H54 (cell line): ENCODE data around the gene SH2B2.
"Not testable (repeated sequence)": the region's sequence is repeated elsewhere in the genome, so short reads cannot be mapped to it uniquely, and the experiment has no call there.

Experiments used
- DNase-seq: peaks from one replicate; pipeline ENCODE4 v3.0.0; 2011; ENCODE audit warnings: low spot score, mixed read lengths; ENCODE audit not compliant: insufficient read length
- FAIRE-seq: peaks from 3 replicates; lab custom pipeline; 2011; peaks lifted over from hg19 to GRCh38; lab: Jason Lieb, UNC
- POLR2A ChIP-seq: IDR thresholded peaks from 2 replicates; pipeline ENCODE4 v1.6.1; 2011; ENCODE audit warnings: low read depth, mild to moderate bottlenecking, low read length

Gene SH2B2

DNA sequence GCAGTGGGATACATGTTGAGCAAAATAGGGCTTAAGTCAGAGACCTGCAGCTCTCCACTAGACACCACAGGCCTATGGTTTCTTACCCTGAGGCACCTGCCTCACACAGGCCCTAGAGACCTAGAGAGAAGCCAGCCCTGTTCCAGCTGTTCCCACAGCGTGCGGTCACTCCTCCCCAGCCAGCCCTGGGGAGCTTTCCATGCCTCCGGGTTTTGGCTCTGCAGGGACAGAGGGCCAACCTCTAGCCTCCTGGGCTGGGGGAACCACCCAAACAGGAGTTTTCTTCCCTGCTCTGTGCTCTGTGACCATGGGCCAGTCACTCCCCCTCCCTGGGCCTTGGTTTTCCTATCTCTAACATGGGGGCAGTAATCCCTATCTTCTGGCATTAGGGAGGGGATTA, 33.0 kb downstream of the SH2B2 start:
- no peak for FAIRE-seq
- DNase-seq: no peak

DNA sequence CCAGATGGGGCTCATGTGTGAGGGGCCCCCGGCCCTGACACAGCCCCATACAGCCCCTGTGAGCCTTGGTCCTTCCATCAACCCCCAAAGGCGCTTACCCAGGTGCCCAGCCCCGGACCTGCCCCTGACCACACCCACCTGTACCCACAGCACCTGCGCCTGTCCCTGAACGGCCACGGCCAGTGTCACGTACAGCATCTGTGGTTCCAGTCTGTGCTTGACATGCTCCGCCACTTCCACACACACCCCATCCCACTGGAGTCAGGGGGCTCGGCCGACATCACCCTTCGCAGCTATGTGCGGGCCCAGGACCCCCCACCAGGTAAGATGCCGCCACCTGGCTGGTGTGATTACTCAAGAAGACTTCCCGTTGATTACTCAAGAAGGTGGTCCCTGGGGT, 33.5 kb downstream of the SH2B2 start:
- DNase-seq (no peak), FAIRE-seq (no peak)
- no peak for TF ChIP-seq POLR2A

More for the DNA sequence above, 33.0 kb downstream of the SH2B2 start:
- no peak for TF ChIP-seq POLR2A

DNA sequence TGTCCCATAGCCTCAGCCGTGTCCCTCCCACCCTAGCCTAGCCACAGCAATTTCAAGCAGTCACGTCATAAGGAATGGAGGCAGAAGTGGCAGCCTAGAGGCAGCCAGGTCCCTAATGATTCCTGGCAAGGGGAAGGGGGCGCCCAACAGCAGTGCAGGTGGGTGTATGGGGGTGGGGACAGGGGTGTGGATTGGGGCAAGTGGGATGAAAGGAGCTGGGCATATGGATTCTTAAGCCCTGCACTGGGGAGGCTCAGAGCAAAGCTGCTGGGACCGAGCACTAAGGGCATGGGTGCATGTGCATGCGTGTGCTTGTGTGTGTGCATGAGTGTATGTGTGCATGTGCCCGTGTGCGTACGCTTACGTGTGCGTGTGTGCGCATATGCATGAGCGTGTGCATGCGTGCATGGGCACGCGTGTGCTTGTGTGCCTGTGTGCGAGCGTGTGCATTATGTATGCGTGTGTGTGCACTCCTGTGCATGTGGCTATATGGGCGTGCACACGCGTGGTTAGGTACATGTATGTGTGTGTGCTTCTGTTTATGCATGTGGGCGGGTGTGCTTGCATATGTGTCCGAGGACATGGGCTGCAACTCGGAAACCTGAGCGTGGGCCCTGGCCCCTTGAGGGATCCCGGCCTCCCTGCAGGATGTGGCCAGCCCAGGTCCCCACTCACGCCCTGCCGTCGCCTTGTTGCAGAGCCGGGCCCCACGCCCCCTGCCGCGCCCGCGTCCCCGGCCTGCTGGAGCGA, 34.1 kb downstream of the SH2B2 start:
- FAIRE-seq: no peak
- DNase-seq: no peak
- no peak for TF ChIP-seq POLR2A

DNA sequence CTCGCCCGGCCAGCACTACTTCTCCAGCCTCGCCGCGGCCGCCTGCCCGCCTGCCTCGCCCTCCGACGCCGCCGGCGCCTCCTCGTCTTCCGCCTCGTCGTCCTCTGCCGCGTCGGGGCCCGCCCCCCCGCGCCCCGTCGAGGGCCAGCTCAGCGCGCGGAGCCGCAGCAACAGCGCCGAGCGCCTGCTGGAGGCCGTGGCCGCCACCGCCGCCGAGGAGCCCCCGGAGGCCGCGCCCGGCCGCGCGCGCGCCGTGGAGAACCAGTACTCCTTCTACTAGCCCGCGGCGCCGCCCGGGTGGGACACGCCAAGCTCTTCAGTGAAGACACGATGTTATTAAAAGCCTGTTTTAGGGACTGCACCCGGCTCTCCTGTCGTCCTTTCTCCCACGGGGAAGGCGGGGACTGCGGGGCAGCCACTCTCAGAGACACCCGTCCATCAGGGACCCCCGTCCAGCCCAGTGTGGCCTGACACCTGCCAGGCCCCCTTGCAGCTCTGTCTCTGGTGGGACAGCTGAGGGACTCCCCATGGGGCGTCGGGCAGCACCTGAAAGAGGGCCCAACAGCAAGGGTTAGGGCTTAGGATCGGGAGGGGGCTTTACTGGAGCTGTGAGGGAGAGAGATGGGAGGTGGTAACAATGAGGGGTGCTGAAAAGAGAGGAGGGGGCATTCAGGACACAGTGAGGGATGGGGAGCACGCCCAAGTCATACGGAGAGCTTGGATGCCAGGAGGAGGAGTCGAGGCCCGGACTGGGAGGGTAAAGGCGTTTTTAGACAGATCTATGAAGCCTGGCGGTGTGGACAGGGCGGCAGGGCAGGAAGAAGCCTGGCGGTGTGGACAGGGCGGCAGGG, 34.9 kb downstream of the SH2B2 start:
- no peak for FAIRE-seq
- no peak for DNase-seq
- TF ChIP-seq POLR2A: no peak

DNA sequence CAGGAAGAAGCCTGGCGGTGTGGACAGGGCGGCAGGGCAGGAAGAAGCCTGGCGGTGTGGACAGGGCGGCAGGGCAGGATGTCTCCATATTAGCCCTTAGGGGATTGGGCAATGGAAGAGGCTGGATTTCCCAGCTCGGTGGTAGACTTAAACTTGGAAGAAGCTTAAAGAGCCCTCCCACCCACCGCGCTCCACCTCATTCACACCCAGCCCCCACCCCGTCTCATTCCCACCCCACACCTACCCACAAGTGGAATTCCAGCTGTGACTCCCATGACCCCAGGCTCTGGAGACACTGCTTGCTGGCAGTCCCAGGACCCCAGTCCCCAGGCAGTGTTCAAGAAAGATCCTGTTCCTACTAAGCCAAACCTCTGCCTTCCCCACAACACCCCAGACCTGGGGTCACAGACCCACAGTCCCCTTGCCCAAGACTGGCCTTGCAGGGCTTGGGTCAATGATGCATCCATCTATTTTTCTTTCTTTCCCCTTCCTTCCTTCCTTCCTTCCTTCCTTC, 35.6 kb downstream of the SH2B2 start:
- no peak for TF ChIP-seq POLR2A
- no peak for DNase-seq
- FAIRE-seq: no peak

DNA sequence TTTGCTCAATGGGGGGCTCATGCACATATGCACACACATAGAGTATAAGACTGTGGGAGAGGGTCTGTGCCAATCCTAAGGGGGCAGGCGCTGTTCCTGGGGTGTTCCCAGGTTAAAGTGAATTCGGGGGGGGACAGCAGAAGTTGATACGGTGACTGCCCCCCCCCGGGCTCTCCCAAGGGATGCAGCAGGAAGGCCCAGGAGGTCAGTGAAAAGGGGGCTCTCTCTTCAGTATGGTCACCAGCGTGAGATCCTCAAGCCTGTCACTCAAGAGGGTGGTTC, 37.2 kb downstream of the SH2B2 start:
- DNase-seq: no peak
- FAIRE-seq: no peak
- no peak for TF ChIP-seq POLR2A

DNA sequence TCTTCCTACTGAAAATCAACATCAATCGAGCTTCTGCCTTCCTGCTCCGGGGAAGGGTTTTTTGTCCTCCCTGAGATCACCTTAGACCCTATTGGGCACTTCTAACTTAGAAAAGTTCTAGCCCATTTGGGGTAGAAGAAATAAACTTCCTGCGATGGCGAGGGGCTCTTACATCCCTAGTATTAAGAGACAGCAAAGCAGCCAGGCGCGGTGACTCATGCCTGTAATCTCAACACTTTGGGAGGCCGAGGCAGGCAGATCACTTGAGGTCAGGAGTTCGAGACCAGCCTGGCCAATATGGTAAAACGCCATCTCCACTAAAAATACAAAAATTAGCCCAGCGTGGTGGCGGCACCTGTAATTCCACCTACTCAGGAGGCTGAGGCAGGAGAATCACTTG, 38.4 kb downstream of the SH2B2 start:
- not testable (repeated sequence) for FAIRE-seq, DNase-seq

DNA sequence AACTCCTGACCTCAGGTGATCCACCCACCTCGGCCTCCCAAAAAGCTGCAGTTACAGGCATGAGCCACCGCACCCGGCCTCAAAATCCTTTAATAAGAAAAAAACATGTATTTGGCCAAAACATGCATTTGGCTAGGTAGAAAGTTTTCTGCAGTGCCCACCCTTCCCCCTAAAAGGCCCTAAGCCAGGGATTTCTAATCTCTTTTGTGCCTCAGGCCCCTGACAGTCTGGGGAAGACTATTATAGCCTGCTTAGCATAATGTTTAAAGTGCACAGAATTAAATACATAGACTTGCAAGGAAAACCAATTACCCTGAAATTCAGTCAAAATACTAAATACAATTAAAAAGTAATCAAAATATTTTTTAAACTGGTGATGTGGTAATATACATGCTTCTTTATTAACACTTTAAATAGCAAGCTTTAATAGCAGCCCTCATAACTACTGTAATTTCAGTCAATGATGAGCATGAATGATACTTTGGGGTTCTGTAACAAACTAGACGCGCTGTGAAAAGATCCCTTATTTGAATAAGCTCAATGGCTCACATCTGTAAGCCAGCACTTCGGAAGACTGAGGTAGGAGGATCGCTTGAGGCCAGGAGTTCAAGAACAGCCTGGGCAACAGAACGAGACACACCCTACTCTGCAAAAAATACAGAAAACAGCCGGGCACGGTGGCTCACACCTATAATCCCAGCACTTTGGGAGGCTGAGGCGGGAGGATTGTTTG, 39.7 kb downstream of the SH2B2 start:
- no peak for DNase-seq
- no peak for FAIRE-seq
- no peak for TF ChIP-seq POLR2A

DNA sequence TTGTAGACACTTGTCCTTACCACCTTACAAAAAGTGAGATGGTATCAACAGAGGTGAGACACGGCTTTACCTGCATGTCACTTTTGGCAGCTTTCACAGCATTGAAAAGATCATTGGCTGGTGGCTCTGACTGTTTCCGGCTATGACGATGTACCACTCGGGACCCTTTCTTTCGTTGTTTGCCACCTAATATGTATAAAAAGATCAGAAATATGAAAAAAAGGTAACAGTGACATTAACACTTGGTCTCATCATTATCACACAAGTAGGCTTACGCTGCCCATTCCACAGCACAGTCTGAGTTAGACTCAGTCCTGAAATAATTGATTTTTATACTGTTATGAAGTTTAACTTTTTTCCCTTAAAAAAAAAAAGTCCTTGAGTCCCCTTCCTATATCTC, 40.5 kb downstream of the SH2B2 start:
- not testable (repeated sequence) for DNase-seq

DNA sequence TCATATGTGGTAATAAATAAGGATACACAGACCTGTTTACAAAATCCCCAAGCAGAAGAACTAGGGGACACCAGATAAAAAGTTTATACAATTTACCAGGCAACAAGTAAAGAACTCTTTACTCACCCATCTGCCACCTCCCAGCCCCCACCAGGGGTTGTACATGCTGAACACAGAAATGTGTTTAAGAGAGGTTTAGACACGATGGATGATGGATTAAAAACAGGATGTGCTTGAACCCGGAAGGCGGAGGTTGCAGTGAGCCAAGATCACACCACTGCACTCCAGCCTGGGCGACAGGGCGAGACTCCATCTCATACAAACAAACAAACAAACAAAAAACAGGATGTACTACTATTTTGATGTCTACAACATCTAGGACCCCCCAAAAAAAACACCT, 42.2 kb downstream of the SH2B2 start:
- not testable (repeated sequence) for FAIRE-seq, DNase-seq

More for the DNA sequence above, 40.5 kb downstream of the SH2B2 start:
- FAIRE-seq: not testable (repeated sequence)

DNA sequence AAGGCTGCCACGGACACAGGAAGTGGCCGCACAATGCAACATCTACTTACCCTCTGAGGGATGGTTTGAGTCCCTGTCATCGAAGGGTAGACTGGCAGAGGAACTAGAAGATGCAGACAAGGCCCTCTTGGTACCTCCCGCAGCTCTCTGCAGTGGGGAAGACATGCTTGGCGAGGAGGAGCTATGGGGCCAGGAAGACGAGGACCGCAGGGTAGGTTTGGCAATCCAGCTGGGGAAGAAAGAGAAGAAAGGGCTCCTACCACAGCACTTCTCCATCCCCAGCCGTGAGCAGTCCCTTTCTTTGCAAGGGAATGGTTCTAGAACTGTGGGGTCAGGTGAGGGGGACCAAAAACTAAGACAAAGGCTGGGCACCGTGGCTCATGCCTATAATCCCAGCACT, 42.7 kb downstream of the SH2B2 start:
- not testable (repeated sequence) for FAIRE-seq, DNase-seq

DNA sequence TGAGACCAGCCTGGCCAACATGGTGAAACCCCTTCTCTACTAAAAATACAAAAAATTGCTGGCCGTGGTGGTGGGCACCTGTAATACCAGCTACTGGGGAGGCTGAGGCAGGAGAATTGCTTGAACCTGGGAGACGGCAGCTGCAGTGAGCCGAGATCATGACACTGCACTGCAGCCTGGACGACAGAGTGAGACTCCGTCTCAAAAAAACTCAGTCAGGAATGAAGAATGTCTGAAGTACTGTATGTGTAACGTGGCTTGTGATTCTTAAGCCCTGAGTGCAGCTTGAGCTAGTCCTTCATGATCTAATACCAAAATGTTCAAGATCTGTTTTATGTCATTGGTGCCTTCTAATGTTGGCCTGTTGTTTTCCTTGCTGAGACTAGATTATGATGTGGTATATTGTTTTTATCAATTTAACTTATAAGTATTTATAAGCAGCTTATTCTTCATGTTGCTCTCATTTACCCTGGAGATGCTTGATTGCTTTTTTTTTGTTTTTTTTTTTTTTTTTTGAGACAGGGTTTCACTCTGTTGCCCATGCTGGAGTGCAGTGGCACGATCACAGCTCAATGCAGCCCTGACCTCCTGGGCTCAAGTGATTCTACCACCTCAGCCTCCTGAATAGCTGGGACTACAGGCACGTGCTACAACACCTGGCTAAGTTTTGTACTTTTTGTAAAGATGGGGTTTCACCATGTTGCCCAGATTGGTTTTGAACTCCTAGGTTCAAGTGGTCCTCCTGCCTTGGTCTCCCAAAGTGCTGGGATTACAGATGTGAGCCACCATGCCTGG, 44.2 kb downstream of the SH2B2 start:
- FAIRE-seq, DNase-seq: not testable (repeated sequence)

DNA sequence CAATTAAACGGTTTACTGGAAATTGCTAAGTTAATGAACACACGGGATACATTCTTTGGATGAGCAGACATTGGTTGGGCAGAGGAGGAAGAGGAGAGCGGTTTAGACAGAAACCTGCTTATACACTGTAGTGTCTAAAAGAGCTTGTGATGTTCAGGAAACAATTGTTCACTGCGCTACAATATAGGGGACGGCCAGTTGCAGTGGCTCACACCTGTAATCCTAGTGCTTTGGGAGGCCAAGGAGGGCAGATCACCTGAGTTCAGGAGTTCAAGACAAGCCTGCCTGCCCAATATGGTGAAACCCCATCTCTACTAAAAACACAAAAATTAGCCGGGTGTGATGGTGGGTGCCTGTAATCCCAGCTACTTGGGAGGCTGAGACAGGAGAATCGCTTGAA, 48.9 kb downstream of the SH2B2 start:
- not testable (repeated sequence) for DNase-seq, FAIRE-seq

DNA sequence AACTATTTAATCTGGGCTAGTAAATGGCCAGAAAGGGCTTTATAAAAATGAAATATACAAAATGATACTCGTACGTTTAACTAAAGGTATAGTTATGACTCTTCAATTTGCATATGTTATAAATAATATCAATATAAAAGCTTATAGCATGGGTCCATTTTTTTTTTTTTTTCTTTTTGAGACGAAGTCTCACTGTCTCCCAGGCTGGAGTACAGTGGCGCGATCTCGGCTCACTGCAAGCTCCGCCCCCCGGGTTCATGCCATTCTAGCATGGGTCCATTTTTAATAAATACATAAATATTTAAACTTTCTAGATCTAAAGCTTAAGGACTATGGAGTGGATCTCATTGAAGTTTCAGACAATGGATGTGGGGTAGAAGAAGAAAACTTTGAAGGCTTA, 50.3 kb downstream of the SH2B2 start:
- not testable (repeated sequence) for DNase-seq, FAIRE-seq

DNA sequence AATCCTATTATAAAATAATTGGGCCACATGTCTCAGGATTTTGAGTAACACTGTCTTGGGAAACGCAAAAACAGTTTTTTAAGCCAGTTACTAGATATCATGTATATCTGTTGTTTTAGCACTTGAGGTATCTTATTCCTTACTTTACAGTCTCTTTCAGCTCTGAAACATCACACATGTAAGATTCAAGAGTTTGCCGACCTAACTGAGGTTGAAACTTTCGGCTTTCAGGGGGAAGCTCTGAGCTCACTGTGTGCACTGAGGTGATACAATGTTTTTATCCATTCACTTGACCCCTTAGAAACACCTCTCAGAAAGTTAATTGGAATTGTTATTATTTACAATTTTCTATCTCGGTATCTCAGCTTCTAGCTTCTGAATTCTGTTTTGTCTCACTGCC, 50.8 kb downstream of the SH2B2 start:
- not testable (repeated sequence) for FAIRE-seq, DNase-seq

DNA sequence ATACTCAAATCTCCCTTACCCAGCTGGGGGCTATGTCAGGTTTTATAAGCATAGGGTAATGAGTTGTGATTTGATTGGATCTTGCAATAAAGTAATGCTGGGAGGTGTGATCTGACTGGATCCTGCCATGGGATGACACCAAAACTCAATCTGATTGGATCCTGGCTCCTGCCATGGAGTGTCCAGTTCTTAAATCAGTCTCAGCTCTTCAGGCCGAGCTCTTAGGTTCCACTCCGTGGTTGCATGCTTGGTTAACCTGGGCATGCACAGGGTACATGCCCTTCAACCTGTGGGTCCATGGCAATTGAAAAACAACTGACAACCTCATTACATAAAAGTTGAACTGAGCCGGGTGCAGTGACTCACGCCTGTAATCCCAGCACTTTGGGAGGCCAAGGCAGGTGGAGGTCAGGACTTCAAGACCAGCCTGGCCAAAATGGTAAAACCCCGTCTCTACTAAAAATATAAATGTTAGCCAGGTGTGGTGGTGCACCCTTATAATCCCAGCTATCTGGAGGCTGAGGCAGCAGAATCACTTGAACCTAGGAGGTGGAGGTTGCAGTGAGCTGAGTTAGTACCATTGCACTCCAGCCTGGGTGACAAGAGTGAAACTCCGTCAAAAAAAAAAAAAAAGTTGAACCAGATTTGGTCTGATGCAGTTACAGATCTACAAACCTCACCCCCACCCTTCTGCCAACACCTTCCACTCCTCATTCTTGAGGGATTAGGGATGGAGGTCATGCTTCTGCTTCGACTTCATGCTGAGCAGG, 54.1 kb downstream of the SH2B2 start:
- not testable (repeated sequence) for FAIRE-seq, DNase-seq

DNA sequence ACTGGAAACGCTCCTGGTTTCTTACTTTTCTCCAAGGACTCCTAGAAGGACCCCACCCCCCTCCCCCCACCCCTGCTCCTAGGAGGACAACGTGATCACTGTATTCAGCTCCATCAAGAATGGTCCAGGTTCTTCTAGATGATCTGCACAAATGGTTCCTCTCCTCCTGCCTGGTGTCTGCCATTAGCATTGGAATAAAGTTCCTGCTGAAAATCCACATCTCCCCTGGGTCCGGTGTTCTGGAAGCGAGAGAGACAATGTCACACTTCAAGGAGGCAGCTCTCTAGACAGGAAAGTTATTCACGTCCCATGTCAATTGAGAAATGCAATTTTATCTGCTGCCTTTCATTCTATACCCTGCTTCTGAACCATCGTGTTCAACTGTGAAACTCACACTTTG, 60.3 kb downstream of the SH2B2 start:
- not testable (repeated sequence) for DNase-seq, FAIRE-seq

DNA sequence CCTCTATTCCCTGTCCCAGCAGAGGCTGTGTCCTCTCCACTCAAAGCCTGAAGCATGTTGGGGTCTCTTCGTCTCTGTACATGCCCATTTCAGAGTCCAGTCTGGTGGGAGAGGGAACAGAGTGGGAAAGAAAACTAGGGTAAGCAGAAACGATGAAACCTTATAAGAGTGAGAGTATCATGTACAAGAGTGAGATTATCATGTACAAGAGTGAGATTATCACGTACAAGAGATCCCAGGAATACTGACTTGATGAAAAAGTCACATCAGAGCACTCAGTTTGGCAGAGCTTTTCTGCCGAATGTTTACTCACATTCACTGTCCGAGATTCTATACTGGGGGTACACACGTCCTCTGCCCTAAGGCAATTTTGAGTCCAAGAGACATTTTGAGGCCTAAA, 69.7 kb downstream of the SH2B2 start, which contains the start of gene SPDYE6:
SPDYE6 (minus strand) TSS at position 101 of the 400 bp plus-strand sequence. CDS start 421 bp downstream, outside the sequence.
- DNase-seq, FAIRE-seq: not testable (repeated sequence)
